ENCODE data around the gene TUBB3. TPM values are rescaled to one million over a fixed set of nuclear protein-coding genes. Genes with fewer than 3 reads are reported as not detected.

Gene TUBB3
- total RNA-seq, 1 experiment from 2014 or later = 205 TPM

DNA sequence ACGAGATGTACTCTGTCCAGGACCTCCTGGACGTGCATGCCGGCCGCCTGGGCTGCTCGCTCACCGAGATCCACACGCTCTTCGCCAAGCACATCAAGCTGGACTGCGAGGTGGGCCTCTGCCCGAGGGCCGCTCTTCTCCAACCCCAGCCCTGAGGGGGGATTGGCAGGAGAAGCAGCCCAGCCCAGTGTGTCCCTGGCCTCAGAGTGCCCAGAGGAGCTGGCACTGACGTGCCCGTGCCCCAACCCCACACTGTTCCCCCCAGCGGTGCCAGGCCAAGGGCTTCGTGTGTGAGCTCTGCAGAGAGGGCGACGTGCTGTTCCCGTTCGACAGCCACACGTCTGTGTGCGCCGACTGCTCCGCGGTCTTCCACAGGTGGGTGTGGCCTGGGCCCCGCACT is 41.1 kb downstream of the TUBB3 start:
- intact Hi-C loops (cut with micrococcal nuclease; ENCODE audit: unreplicated experiment) = no loop called here
- in situ Hi-C loops (cut with HindIII; ENCODE audit: low pct_unique_long_range_greater_than_20kb, low sequenced_read_pairs) = no loop called here
- Histone ChIP-seq H3K27me3 (ENCODE audit: control insufficient read depth, insufficient read depth, low read length) (no peaks in the 10 kb centered on the region), H3K4me1 (ENCODE audit: control insufficient read depth, insufficient read depth, low read length) (no peaks in the 10 kb centered on the region), H3K9me3 (ENCODE audit: control insufficient read depth, insufficient read depth, low read depth, low read length) (no peaks in the 10 kb centered on the region), H3K36me3 (ENCODE audit: control insufficient read depth, insufficient read depth, low read length) (no peaks in the 10 kb centered on the region), H3K4me3 (ENCODE audit: low read depth in 2 of 2, low read length in 2 of 2) (no peak overlapping the region), H3K27ac (ENCODE audit: low read length) (no peak overlapping the region)
- ATAC-seq (no peak), DNase-seq (ENCODE audit: low read depth, low spot score) (no peak)
- ChIA-PET POLR2A (no interaction called here), CTCF (no interaction called here)
- BruUV-seq (replicated peaks) = no TSS peak
- no peak for TF ChIP-seq CTCF (IDR thresholded peaks at IDR 0.05)
- TF ChIP-seq POLR2AphosphoS5 (IDR thresholded peaks at IDR 0.05; ENCODE audit: low read depth, low read length) = no peak
- TF ChIP-seq TCF7L2 (IDR thresholded peaks at IDR 0.05; ENCODE audit: low read depth, low read length) = no peak
- no peak for TF ChIP-seq SIN3A (IDR thresholded peaks at IDR 0.05; ENCODE audit: borderline replicate concordance, insufficient read depth, low read depth, low read length)
- TF ChIP-seq REST (IDR thresholded peaks at IDR 0.05; ENCODE audit: insufficient read depth in 1 of 2, low read depth in 2 of 2, low read length in 1 of 2) = no peak

DNA sequence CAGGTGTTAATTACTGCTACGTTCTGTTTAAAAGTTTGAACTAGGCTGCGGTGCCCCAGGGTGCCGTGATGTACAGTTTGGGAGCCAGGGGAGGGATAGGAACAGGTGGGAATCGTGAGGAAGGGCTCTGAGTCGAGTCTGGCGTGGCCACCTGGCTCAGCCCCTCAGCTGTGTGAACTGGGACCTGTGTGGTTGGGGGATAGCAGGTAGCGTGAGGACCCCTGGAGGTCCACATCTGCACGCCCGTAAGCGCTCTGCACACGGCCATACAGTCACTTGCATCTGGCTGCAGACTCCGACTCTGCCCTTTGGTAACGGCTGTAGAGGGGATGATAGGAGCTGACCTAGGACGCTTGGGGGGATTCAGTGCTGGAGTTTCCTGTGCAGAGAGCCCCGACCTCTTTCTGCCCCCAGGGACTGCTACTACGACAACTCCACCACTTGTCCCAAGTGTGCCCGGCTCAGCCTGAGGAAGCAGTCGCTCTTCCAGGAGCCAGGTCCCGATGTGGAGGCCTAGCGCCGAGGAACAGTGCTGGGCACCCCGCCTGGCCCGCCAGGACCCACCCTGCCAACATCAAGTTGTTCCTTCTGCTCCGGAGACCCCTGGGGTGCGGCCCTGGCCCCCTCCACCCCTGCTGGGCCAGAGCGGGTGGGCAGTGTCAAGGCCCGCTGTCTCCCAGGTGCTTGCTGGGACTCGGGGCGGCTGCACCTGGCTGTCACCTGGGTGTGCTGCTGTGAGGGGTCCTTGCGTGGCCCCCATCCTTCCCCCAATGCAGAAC is 42.5 kb downstream of the TUBB3 start:
- TF ChIP-seq POLR2AphosphoS5 (IDR thresholded peaks at IDR 0.05; ENCODE audit: low read depth, low read length) (no peak), REST (IDR thresholded peaks at IDR 0.05; ENCODE audit: insufficient read depth in 1 of 2, low read depth in 2 of 2, low read length in 1 of 2) (no peak), SIN3A (IDR thresholded peaks at IDR 0.05; ENCODE audit: borderline replicate concordance, insufficient read depth, low read depth, low read length) (no peak), TCF7L2 (IDR thresholded peaks at IDR 0.05; ENCODE audit: low read depth, low read length) (no peak), CTCF (IDR thresholded peaks at IDR 0.05) (no peak)
- DNase-seq (ENCODE audit: low read depth, low spot score) (no peak), ATAC-seq (no peak)
- in situ Hi-C loops (cut with HindIII; ENCODE audit: low pct_unique_long_range_greater_than_20kb, low sequenced_read_pairs) = no loop called here
- no peaks in the 10 kb centered on the region for H3K27me3 ChIP-seq (ENCODE audit: control insufficient read depth, insufficient read depth, low read length)
- H3K4me1 ChIP-seq (ENCODE audit: control insufficient read depth, insufficient read depth, low read length) = no peaks in the 10 kb centered on the region
- BruUV-seq (replicated peaks) = no TSS peak
- no peak overlapping the region for H3K4me3 ChIP-seq (ENCODE audit: low read depth in 2 of 2, low read length in 2 of 2)
- ChIA-PET POLR2A (no interaction called here), CTCF (no interaction called here)
- no peak overlapping the region for H3K27ac ChIP-seq (ENCODE audit: low read length)
- H3K36me3 ChIP-seq (ENCODE audit: control insufficient read depth, insufficient read depth, low read length) = no peaks in the 10 kb centered on the region
- intact Hi-C loops (cut with micrococcal nuclease; ENCODE audit: unreplicated experiment) = no loop called here
- H3K9me3 ChIP-seq (ENCODE audit: control insufficient read depth, insufficient read depth, low read depth, low read length) = no peaks in the 10 kb centered on the region
